CD4-positive, alpha-beta T cell treated with Interleukin-12 subunit alpha and Interleukin-12 subunit beta, for 1 hour (primary cell): ENCODE data around the gene KCNN3.

ENCODE experiments used
- DNase-seq: peaks from one replicate; pipeline ENCODE4 v3.0.0-alpha.2; 2020

Gene KCNN3

DNA sequence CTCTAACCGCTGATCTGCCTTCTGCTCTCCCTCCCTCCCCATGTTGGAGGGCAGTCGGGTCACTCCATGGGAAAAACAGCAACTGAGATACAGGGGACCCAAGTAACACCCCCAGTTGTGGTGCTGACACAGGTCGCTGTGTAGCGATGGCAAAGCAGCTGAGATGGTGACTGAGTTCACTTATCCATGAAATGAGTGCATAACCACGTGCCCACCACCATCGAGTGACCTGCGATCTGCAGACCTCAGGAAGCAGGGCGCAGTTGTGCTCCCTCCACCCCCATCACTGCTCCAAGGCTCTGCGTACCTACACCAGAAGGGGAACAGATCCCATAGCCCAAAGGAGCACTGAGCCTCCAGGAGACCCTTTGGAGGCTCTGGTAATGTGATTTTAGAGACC lies 31.1 kb downstream of the KCNN3 start:
- no peak for DNase-seq

DNA sequence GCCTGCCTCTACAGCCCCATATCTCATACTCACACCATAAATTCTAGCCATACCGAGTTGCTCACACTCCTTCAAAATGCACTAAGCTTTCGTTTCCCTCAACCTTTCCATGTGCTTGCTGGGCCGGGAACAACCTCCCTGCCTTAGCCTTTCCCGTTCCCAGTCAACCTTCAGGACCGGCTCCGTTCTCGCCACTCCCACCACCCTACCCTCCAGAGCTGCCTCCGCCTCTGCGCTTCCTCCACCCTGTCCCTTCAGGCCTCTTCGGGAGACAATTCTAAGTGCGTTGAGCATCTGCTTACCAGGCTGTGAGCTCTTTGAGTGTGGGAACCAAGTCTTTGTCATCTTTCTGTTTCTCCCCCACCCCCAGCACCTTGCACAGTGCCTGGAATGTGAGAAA lies 31.6 kb downstream of the KCNN3 start:
- DNase-seq = no peak

DNA sequence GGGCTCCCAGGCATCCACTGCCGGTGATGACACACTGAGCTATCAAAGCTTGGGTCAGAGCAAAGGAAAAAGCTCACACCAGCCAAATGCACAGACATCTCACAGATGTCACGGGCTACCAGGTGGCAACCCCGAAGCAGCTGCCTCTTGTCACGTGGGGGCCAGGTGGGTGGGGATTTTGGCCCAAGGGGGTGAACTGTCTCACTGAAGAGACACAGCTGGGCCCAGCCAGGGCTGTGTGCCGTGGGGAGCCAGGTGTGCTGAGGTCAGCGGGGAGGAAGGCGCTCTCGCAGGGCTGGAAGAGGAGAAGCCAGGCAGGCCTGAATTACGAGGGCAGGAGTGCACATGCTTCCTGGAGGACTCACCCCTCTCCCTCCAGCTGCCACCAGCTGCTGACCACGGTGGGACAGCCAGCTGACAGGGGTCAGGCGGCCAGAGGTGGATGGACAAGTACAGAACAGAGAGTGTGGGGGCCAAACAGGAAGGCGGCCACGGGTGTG lies 32.4 kb downstream of the KCNN3 start:
- no peak for DNase-seq

DNA sequence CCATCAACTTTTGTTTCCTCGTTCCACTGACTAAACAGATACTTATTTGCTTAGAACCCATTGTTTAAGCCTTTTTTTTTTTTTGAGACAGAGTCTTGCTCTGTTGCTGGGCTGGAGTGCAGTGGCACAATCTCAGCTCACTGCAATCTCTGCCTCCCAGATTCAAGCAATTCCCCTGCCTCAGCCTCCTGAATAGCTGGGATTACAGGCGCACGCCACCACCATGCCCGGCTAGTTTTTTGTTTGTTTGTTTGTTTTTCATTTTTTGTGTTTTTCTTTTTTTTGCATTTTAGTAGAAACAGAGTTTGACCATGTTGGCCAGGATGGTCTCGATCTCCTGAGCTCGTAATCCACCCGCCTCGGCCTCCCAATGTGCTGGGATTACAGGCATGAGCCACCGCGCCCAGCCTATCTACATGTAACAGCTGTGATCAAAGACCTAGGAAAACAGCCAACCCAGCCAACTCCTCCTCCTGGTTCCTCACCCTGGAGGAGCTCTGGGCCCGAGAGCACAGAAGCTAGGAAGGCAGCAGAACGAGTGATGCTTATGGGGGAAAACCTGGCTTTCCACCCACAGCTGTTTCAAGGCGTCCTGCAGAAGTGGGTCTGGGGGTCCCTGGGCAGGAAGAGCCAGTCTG lies 32.9 kb downstream of the KCNN3 start:
- no peak for DNase-seq

DNA sequence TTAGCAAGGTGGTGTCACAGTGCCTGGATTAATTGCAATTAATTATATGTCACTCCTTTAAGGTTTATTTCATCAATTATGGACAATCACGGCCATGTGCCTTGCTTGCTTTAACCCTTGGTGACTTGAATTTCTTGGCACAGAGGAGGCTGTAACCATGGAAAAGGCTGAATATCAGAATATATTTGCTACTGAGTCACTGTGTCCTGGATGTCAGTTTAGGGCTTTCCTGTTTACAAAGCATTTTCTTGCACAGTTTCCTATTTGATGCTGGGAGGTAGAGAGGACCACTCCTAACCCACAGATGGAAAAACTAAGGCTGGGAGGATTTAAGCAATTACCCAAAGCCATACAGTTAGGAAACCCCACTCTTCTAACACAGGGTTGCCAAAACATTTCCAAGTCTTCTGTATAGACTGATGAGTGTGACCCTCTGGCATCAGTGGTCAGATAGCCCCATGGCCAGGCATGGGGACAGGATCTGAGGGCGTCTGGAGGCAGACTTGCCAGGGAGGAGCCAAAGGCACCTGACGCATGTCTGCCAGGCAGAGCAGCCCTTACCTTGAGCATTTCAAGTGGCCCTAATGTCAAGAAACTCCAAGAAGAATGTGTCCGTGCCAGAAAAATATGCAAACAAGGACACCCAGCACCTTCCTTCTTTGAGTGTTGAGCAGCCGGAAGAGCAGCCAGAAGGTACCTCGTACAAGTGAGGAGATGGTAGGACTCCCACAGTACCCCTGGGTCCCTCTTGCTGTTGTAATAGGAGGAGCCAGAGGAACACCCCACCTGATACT lies 34.4 kb downstream of the KCNN3 start:
- no peak for DNase-seq

DNA sequence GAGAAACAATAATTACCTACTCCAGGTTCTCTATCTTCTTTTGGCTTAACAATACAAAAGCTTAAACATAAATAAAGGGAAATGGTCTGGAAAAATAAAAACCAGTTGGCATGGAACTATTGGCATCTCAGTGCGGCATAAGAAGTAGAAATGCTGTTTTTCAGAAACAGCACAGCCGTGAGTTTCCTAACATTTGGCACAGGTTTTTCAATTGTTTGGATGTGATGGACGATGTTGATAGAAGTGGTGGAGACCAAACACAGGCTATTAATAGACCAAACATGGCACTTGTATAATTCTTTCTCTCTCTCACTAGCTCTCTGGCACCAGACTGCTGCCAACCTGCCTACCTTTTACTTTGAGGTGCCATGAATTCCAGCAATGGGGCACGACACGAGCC lies 36.2 kb downstream of the KCNN3 start:
- DNase-seq = no peak

DNA sequence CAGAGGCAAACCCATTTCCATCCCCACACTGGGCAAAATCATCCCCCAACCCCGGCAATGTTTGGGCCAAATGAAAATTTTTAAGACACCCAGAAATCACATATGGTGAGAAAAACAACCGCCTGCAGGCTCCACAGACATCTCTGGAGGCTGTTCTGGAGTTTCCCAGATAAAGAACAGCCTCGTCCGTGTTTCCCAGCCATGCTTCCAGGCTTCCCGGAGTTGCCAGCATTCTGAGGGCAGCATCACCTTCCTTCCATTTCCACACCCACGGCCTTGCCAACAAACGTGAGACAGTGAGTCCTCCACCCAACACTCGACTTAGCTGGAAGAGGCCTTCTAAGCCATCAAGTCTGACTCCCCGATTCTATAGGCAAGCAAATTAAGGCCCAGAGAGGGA lies 36.9 kb downstream of the KCNN3 start:
- DNase-seq = no peak

DNA sequence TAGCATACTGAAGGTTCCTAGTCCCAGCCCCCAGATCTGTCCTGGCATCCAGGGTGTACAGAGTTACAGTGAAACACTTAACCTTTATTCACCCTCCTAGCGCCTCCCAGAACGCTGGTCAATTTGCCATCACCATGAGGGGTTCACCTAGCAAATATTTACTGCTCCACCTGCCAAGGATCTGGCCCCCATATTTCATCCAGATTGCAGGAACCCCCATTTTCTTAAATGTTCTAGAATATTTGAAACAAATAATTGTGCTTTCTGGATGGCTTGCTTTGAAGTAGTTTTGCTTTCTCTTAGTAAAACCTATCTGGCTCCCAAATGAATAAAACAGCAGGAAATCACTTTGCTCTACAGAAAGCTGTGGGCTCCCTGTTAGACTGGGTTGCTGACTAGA lies 37.7 kb downstream of the KCNN3 start:
- no peak for DNase-seq

DNA sequence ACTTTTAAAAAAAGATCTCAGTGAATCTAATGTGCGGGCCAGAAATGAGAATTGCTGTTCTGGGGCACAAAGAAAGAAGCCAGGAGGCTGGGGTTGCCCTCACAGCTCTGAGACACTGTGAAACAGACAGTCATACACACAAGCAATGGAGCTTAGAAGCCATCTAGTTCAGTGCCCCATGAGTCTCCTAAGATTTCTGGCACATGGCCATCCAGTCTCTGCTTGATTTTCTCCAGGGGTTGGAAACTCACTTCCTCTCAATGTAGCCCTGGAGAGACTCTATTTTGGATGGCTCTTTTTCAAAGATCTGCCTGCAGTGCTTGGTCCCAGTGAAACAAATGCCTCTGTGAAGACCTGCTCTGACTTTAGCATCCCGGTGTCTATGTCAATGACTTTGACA lies 38.6 kb downstream of the KCNN3 start:
- no peak for DNase-seq

DNA sequence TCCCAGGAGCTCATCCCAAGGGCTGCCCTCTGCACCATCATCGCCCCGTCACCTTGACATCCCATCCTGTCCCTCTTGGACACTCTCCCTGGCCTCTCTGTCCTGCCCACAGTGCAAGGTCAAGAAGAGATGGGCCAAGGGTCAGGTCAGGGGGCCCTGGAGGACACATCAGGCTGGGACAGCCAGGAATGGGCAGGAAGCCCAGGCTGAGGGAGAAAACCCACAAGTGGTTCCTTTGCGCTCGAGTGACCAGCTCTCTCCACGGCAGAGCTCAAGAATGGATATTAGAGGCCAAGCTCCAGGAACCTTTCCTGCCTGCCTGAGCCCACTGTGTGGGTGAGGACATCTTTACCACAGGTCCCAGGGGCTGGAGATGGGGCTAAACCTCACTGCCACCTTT lies 41.0 kb downstream of the KCNN3 start:
- DNase-seq = no peak

DNA sequence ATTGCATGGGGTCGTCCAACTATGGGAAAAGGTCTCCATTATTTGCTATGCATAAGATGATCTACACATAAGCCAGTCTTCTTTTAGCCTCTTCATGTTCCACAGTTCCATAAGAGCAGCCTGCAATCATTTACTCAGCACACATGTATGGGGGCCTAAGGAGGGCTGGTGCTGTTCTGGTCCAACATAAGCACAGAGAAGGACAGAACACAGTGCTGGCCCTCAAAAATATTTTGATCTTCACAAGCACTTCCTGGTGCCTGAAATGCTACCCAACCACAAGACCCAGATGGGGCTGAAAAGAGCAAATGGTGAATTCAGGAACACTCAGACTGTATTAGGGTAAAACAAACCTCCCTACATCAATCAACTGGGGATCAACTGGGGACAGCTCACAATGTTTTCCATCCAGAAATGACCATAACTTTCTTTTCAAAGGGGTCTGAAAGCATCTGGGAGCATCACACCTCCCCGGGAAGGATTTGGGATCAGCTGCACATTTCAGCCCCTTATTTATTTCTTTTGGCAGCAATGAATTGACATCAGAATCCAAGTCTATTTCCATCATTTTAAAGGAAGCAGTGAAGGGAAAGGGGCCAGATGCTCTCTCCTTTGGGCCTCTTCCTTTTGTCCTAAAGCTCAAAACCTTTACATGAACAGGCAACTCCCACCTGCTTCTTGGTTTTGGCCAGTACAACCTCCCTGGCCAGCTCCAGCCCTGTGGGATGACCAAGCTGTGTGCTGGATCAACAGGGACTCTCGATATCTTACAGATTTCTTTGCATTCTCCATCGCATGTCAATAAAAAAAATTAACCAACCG lies 45.7 kb downstream of the KCNN3 start:
- no peak for DNase-seq

DNA sequence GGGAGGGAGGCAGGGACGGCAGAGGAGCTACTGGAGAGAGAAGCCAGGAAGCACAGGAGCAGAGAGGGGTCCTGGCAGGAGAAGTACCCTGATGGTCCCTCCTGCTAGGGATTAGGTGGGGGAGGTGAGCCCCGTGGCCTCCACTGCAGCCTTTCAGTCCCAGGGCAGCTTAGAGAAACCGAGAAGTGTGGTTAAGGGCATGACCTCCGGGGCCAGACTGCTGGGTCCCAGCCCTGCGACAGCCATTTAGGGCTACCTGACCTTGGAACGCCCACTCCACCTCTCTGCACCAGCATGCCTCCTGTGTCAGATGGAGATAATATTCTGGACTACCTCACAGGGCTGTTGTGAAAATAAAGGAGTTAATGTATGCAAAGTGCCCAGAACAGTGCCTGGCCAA lies 47.4 kb downstream of the KCNN3 start:
- no peak for DNase-seq

DNA sequence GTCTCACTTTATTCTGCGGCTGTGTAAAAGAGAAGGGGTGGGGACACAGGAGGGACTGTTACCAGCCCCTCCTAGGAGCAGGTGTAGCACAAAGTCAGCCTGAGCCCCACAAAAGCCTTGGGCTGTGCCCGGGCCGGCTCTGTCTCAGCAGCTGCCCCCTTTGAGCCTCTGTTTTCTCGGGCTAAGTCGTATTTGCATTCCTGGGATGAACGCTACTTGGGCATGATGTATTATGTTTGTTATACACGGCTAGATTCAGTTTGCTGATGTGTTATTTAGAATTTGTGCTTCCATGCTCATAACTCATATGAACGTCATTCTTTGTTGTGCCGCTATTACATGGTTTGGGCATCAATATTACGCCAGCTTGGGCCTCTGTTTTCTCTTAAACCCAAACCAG lies 47.8 kb downstream of the KCNN3 start:
- DNase-seq = no peak

DNA sequence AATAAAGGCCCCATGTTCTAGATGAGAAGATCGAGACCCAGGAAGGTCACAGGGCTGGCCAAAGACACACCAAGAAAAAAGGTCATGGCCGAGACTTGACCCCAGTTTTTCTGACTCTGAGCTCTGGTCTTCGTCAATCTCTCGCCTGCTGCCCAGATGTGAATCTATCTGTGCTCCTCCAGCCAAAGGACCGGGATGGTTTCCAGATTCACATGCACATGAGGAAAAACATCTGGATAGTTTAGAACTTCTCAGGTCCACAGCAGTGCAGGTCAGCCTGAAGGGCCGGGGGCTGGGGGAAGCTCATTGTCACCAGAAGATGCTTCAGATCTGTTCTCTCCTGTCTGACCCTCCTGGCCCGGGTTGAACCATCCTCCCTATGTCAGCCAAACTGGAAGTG lies 49.0 kb downstream of the KCNN3 start:
- no peak for DNase-seq

DNA sequence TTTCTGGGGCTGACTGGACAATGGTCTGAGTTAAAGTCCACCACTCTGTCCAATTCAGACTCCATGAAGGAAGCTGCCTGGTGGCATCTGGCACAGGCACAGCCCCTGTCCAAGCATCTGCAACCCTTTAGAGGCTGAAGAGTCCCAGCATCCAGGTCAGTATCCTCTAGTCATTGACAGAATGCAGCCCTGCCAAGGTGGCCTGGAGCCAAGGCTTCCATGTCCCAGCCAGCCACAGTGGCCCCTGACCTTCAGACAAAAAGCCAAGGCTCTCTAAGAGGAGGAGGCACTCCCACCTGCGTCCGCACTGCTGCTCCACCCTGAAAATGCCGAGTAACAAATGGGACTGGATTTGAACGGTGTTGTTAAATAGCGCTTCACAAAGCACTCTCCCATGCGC lies 49.4 kb downstream of the KCNN3 start:
- DNase-seq = no peak

DNA sequence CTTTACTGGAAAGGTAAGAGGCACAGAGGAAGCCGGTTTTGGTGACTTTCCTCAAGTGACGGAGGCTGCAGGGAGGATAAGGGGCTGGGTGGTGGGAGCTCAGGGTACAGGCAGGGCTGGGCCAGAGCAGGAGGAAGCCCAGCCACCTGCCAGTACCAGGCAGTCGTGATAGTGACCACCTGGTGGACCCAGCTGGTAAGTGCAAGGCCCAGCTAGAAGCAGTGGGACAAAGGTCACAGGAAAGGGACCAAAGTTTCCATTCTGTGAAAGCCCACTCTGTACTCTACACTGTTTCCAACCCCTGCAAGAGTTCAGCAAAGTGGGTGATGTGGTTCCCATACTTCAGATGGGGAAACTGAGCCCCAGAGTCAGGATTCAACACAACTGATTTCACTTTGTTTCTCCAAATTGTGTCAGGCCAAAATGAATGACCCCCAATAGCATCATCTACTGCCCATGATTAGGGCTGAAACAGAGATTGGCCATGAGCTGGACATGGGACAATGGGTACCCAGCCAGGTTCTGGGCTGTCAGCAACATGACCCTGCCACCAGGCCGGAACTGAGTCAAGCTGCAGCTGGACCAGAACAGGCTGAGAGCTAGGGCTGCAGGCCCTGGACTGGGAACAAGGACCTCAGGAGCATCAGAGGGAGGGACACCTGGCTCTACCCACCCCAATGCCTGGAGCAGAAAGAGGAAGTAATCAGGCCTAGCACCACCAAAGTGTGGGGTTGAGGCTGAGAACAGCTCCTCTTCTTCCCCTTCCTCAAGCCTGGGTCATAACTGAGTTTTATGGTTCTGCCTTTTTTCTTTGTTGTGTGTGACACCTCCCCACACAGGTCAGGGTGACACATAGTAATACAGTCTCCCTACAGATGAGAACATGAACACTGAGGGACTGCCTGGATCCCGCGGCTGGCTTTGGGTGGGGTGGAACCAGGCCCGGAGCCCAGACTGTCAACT lies 50.2 kb downstream of the KCNN3 start:
- DNase-seq = peak; percentile 9

DNA sequence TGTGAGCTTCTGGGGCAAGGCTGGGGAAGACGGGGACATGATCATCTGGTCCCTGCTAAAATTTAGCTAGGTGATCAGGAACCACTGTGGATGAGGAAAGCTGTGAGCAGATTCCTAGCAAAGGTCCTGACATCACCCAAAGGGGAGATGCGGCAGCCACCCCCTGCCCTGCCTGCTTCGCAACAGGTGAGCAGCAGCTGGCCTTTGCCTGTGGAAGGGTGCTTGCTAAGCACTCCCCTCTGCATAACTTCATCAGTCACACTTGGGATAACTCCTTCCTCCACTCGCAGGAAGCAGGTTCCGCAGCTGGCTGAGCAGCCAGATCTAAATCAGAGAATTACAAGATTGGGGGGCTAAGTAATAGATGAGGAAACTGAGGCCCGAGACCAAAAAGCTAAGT lies 51.2 kb downstream of the KCNN3 start:
- DNase-seq = no peak

DNA sequence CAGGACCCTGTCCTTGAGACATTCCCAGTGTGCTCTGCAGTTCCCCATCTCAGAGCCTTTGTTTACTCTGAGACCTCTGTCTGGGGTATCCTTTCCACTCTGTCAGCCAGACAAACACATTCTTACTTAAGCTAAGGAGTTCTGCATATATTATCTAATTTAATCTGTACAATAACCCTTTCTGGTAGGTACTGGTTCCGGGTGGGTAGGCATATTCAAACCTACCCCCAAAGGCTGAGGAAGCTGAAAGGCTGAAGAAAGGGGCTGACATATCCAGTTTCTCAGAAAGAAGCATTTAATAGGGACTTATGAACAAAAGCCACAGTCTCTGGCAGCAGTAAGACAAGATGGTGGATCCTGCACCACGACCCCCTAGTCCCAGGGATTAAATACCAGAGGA lies 53.1 kb downstream of the KCNN3 start:
- no peak for DNase-seq

DNA sequence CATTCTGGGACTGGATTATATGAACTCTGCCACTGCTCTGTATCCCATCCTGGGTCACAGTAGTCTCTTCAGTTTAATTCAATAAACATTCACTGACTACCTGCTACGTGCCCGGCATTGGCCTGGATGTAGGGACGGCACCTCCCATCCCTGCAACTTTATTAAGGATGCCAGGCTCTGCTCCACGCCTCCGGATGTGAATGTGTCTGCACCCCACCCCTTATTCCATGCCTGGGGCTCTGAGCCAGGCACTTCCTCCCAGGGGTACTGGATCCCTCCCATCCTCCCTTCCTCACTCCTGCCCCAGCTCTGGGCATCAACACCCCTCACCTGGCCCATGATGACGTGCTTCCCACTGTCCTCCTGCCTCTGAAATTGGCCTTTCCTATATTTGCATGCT lies 53.7 kb downstream of the KCNN3 start:
- no peak for DNase-seq

DNA sequence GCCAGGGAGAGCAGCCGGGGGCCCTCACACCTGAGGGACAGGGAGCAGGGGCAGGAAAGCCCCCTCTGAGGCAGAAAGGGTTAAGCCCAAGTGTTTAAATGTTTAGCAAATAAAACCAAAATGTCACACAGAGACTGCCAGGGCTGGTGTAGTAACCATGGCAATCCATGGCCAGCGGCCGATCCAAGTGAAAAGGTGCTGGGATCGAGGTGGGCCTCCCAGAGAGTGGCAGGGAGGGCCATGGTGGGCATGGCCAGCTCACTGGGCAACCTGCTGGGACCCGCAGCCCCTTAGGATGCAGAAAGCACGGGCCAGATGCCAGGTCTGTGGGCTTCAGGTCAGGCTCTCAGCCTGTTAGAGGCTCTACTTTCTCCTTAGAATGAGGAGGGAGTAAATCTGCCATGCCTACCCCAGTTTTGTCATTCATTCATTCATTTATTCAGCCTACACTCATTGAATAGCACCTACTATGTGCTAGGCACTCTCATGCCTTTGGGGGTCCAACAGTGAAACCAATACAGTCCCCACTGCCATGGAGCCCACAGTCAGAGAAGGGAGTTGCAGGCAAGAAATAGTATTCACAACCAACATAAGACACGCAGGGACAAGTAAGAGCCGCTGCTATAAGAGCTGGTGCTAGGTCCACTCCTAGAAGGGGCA lies 56.1 kb downstream of the KCNN3 start:
- no peak for DNase-seq

DNA sequence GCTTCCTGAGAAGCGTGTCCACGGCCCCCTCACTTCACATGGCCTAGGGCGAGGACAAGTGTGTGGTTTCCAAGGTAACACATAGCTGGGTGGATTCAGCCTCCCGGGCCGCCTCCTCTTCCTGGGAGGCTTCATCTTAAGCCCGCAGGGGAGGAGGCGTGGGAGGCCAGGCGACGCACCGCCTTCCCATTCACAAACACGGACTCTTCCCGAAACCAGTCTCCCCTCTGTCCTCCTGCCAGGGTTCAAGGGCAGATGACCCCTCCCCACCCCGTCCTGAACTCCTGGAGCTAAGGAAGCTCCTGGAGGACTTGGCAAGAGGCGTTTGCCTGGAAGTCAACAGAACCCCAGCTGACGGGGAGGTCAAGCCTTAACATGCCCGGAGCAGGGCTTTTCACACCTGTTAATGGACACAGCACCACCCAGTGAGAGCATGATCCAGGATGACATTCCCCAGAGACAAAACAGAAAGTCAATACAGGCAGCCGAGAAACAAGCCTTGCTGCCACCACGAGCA lies 56.7 kb downstream of the KCNN3 start:
- no peak for DNase-seq

DNA sequence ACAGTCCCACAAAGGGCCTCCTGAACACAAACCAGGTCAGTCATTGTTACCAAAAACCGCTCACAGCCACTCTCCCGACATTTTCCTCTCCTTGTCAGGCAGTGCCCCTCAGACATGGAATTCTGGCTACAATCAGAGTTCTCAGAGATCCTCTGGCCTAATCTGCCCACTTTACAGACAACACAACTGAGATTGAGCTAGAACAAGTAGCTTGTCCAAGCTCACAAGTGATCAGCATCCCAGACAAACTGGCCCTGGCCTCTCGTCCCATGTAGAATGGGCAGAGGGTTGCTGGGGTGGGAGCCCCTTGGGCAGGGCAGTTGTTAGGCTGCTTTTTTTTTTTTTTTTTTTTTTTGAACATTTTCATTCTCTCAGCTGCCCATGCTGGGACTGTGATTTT lies 57.2 kb downstream of the KCNN3 start:
- DNase-seq = no peak
